Measurements from ENCODE around the gene CCNB1IP1.

DNA sequence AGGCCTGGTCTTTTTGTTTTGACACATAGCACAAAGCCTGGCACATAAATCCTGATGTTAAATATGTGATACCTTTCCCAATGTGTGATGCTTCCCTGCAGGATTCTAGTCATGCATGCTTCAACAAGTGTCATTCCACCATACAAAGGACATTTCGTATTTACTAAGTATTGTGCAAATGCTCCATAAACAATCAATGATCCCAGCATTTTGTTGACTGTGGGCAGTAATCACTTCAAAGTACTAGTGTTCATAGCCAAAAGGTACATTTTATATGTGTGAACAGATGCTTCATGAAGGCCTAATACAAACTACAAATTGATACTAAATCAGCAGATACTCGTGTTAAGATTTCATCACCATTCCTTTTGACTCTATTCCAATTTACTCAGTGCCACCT lies 4.4 kb downstream of the CCNB1IP1 start:
- TF ChIP-seq POLR2A (IDR thresholded peaks at IDR 0.05; ENCODE audit: low read depth, low read length) (no peak), TAF1 (IDR thresholded peaks at IDR 0.05; ENCODE audit: low read depth, low read length) (no peak), POLR2AphosphoS5 (IDR thresholded peaks at IDR 0.05; ENCODE audit: low read depth, low read length) (no peak), POU2F2 (IDR thresholded peaks at IDR 0.05; ENCODE audit: low read depth, low read length) (no peak)

Measured in GM12891 (cell line).